ENCODE results near the gene TMEM233. TPM values are rescaled to one million over a fixed set of nuclear protein-coding genes. Genes with fewer than 3 reads are reported as not detected.

TMEM233 gene
- total RNA-seq, 1 donor from 2014 or later: 0.96 TPM

DNA sequence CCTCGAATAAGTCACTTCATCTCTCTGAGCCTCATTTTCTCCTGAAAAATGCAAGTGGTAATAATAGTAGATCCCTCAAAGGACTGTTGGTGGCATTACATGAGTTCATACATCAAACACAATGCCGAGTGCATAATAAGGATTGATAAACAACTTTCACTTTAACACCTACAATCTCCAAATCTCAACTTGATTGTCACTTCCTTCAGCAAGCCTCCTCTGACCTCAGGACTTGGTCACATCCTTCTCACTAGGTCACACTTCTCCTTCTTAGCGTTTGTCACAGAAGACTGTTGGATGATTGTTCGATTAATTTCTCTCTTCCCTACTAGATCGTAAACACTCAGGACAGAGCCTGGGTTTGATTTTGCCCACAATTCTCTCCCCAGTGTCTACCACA, 66.5 kb downstream of the TMEM233 start:
- Histone ChIP-seq H3K4me3 (no peak overlapping the region), H3K36me3 (no peaks in the 10 kb centered on the region), H3K27me3 (no peaks in the 10 kb centered on the region), H3K9me3 (no peaks in the 10 kb centered on the region), H3K27ac (no peak overlapping the region), H3K4me1 (no peaks in the 10 kb centered on the region)
- DNase-seq (no peak), ATAC-seq (no peak)
- intact Hi-C loops (cut with DNase I): no loop called here
- TF ChIP-seq, protein P1, sequence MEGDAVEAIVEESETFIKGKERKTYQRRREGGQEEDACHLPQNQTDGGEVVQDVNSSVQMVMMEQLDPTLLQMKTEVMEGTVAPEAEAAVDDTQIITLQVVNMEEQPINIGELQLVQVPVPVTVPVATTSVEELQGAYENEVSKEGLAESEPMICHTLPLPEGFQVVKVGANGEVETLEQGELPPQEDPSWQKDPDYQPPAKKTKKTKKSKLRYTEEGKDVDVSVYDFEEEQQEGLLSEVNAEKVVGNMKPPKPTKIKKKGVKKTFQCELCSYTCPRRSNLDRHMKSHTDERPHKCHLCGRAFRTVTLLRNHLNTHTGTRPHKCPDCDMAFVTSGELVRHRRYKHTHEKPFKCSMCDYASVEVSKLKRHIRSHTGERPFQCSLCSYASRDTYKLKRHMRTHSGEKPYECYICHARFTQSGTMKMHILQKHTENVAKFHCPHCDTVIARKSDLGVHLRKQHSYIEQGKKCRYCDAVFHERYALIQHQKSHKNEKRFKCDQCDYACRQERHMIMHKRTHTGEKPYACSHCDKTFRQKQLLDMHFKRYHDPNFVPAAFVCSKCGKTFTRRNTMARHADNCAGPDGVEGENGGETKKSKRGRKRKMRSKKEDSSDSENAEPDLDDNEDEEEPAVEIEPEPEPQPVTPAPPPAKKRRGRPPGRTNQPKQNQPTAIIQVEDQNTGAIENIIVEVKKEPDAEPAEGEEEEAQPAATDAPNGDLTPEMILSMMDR (IDR thresholded peaks at IDR 0.05): no peak

DNA sequence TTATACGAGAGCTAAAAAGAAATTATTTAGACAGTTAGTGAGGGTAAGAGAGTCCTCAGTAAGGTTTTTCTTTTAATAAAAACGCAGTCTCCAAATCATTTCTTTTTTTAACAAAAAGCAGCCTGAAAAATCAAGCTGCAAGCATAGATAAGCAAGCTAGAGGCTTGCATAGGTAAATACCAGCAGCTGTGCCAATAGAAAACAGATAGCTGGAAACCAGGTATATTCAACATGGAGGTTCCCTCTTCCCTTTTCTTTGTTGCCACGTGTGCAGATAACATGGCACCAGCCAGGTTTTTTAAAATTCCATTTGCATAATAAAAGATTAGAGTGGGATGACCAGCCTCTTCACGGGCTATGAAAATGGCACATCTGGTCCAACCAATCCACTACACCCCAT, 68.3 kb downstream of the TMEM233 start:
- TF ChIP-seq, protein P1 (IDR thresholded peaks at IDR 0.05): no peak
- ATAC-seq: no peak
- intact Hi-C loops (cut with DNase I): no loop called here
- DNase-seq: no peak
- Histone ChIP-seq H3K9me3 (no peaks in the 10 kb centered on the region), H3K36me3 (no peaks in the 10 kb centered on the region), H3K4me1 (peaks cover 8% of the 10 kb centered on the region), H3K27ac (no peak overlapping the region), H3K4me3 (no peak overlapping the region), H3K27me3 (no peaks in the 10 kb centered on the region)

DNA sequence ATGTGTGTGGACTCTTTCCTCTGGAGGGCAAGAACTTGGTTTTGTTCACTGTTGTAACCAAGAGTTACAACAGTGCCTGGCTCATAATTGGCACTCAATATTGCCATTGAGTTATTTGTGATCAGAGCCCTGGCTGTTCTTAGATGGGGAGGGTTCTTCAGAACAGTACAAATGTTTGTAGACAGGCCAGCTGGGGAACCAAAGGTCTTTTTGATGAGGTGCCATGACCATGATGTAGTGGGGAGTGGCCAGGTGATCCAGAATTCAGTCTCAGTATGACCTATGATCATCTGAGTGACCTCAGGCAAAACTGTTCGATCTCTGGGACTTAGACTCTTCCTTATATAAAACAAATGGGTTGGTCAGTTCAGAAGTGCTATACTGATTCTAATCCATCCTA, 71.1 kb downstream of the TMEM233 start:
- Histone ChIP-seq H3K4me1 (peaks cover 17% of the 10 kb centered on the region), H3K9me3 (no peaks in the 10 kb centered on the region), H3K36me3 (no peaks in the 10 kb centered on the region), H3K27ac (no peak overlapping the region), H3K27me3 (no peaks in the 10 kb centered on the region), H3K4me3 (no peak overlapping the region)
- no peak for DNase-seq
- intact Hi-C loops (cut with DNase I): no loop called here
- TF ChIP-seq, protein P1 (IDR thresholded peaks at IDR 0.05): no peak
- no peak for ATAC-seq

DNA sequence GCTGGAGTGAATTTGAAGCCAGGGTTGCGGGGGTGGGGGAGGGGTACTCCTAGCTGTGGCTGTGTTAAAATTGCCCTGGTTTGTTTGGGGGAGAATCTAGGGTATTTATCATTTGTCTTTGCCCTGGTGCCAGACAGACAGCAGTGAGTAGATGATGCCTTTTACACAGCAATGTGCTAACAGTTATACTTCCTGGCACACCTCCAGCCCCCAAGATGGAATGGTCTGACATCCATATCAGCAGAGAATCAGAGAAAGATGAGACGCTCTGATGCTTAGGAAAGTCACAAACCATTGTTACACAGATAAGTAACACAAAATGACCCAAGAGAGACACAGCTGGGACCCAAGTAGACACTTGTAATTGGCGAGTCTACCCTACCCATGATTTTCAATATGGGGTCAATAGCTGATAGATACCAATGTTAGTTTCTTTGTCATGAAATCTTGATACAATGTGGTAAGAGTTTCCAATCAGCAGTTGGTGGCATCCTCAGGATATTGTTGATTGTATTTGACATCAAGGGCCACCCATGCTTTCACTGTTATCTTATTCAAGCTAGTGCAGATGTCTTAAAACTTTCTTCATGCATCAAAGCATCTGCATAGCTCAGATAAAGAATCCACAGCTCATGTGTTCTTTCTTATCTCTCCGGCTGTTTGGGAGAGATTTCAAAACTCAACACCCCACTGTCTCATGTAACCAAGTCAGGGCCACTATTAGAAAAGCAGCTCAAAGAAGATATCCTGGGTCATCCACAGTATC, 71.8 kb downstream of the TMEM233 start:
- TF ChIP-seq, protein P1 (IDR thresholded peaks at IDR 0.05): no peak
- Histone ChIP-seq H3K27me3 (no peaks in the 10 kb centered on the region), H3K36me3 (peaks cover 5% of the 10 kb centered on the region), H3K4me1 (peaks cover 24% of the 10 kb centered on the region), H3K4me3 (no peak overlapping the region), H3K9me3 (no peaks in the 10 kb centered on the region), H3K27ac (no peak overlapping the region)
- no peak for DNase-seq
- intact Hi-C loops (cut with DNase I): no loop called here
- ATAC-seq: no peak

DNA sequence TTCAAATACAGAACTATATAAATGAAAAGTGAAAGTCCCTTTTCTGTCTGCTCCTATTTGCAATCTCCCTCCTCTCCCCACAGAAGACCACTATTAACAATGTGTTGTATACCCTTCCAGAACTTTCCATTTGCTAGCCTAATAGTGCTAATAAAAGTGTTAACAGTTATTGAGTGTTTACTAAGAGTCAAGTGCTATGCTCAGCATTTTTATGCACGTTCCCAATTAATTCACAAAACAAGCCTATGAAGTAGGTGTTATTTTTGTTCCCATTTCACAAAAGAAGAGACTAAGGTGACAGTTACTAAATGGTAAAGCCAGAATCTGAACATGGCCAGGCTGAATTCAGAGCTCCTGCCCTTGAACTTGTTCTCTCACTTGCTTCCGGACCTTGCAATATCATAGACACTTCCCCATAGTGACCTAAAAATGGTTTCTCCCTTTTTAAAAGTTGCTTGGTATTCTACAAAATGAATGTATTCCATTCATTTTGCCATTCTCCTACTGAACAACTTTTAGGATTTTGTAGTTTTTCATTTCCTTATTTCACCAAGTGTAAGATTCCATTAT, 72.7 kb downstream of the TMEM233 start:
- DNase-seq (no peak), ATAC-seq (no peak)
- Histone ChIP-seq H3K27me3 (no peaks in the 10 kb centered on the region), H3K36me3 (peaks cover 15% of the 10 kb centered on the region), H3K4me3 (no peak overlapping the region), H3K4me1 (peaks cover 30% of the 10 kb centered on the region), H3K9me3 (no peaks in the 10 kb centered on the region), H3K27ac (no peak overlapping the region)
- intact Hi-C loops (cut with DNase I): no loop called here
- TF ChIP-seq, protein P1 (IDR thresholded peaks at IDR 0.05): no peak

Data from upper lobe of right lung (tissue), 1 donor.